GM18505 (cell line): Measurements from ENCODE around the gene TRAPPC10.

Source experiments
- ATAC-seq: cut with Tn5 transposase; IDR thresholded peaks from one replicate; pipeline ENCODE4 v1.9.1; 2021; ENCODE audit not compliant: unreplicated experiment
- POLR2A ChIP-seq: IDR thresholded peaks from 4 replicates; pipeline ENCODE4 v1.6.1; 2011; ENCODE audit warnings: borderline replicate concordance; ENCODE audit not compliant: insufficient read depth, insufficient read length; ENCODE audit errors: extremely low read depth

TRAPPC10 gene

GRCh38 chr21:44047996-44048560, 36.0 kb downstream of the TRAPPC10 start:
- no peak for TF ChIP-seq POLR2A
- ATAC-seq, result no peak

DNA sequence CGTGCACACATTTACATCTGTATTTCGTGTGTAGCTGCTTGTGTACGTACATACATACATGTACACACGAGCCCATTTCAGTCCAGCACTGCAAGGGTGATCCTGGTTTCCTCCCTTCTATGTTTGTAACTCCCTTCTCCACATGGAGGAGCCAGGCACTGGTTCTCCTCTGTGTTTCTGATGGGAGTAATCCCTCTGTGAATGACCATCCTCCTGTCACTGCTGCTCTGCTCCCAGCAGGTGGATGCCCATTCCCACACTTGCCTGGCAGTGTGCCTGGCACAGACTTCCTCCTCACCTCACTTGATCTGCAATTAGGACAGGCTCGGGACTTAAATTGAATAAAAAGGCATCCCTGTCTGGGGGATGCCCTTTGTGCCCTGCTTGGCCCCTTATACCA, 37.1 kb downstream of the TRAPPC10 start:
- no peak for TF ChIP-seq POLR2A
- no peak for ATAC-seq

DNA sequence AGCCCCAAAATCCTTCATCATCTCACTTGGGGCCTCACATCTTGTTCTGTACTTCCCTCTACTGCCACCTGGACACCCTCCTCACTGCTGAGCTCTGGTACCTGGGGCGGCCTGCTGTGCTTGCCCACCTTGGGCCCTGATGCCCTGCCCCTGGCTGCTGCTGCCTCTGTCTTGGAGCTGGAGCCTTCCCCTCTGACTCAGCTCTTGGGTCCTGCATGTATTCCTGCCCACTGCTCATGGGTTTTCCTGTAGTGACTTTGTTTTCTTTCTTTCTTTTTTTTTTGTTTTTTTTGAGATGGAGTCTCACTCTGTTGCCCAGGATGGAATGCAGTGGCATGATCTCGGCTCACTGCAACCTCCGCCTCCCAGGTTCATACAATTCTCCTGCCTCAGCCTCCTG, 37.5 kb downstream of the TRAPPC10 start:
- TF ChIP-seq POLR2A, result no peak
- no peak for ATAC-seq

DNA sequence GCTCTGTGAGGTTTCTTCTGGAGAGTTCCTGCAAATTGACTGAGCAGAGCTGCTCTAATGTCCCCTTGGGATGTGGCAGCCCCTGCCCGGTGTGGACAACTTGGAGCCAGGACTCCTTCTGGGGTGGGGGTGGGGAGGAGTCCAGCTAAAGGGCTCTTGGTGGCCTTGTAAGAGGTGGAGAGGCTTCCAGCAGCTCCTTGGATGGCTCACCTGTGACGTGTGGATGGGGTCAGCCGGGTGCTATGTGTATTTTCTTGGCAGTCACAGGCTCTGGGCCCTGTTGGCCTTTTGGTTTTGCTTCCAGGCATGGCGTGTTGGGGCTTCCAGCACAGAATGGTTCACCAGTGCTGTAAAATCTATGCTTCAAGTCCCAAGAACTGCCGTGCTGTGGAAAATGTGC, 38.2 kb downstream of the TRAPPC10 start:
- TF ChIP-seq POLR2A, result no peak
- no peak for ATAC-seq

DNA sequence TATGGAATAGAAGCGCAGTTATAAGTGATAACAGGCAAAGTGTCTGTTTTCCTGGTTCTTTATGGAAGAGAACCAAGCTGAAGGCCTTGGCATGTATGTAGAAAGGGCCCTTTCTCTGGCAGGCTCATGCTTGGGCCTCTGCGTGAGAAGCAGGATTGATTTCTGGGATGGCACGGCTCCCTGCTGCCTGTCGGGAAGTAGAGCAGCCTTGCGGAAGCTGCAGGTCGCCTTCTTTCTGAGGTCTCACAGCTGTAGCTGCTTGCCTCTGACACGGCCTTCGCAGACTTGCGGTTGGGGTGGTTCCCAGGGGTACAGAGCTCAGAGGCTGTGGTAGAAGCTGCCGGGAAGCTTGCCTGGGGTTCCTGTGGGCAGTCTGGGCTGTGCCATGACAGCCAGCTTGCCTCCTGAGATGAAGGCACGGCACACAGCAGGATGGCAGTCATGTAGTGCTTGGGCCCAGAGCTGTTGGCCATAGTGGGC, 39.4 kb downstream of the TRAPPC10 start:
- no peak for TF ChIP-seq POLR2A

DNA sequence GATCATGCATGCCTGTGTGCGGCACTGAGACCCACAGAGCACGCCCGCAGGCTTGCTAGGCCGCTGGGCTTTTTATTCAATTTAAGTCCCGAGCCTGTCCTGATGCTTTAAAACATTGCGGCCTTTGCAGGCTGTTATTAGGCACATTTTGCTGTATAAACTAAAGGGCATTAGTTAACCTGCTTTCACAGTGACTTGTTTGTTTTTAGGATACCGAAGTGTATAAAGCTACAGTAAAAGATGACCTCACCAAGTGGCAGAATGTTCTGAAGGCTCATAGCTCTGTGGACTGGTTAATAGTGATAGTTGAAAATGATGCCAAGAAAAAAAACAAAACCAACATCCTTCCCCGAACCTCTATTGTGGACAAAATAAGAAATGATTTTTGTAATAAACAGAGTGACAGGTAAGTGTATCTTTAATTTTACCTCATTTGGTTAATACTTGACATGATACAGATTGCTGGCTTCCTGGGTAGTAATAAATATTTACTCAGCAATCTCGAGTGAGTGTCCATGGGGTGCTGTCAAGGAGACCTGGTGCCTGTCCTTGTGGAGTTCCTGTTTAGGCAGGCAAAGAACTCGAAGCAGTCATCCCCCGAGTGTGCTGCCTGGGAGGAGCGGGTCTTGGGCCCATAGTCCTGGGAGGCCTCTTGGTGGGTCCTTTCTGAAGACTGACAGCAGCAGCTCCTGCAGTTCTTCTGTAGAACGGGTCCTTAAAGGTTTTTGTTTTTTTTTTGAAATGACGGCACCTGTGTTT, 40.1 kb downstream of the TRAPPC10 start:
- no peak for ATAC-seq

More for the DNA sequence above, 39.4 kb downstream of the TRAPPC10 start:
- no peak for ATAC-seq

DNA sequence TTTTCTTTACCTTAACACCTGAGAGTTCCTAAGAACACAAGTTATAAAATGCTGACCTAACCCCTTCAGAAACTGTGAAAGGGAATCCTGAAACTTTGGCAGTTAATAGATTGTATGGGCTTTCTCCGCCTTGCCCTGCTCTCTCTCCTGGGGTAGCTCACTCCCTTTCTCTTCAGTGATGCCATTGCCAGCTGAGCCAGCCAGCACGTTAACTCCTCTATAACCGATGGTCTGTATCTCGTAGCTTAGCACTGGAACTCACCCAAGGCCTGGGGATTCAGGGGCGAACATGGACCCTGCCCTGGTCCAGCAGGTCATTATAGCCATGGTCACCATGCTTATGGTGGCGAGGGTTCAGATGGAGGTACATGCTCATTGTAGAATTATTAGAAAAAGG, 40.7 kb downstream of the TRAPPC10 start:
- TF ChIP-seq POLR2A, result no peak

More for the DNA sequence above, 40.1 kb downstream of the TRAPPC10 start:
- no peak for TF ChIP-seq POLR2A

DNA sequence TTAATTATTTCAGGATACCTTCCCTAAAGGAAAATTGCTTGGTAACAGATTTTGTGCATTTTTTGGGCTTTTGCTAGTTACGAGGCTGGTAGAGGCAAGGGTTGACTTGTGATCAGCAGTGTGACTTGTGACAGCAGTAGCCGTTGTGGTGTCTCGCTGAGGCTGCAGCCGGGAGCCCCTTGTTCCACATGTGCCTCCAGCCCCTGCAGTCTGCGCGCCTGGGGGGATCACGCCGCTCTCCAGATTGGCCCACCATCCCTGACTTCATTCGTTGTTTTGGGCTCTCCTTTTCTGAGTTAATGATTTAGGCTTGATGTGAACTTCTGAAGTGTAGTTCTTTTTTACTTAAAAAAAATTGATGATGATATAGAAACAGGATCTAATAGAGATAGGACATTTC, 41.5 kb downstream of the TRAPPC10 start:
- no peak for ATAC-seq
- no peak for TF ChIP-seq POLR2A

More for the DNA sequence above, 40.7 kb downstream of the TRAPPC10 start:
- no peak for ATAC-seq

DNA sequence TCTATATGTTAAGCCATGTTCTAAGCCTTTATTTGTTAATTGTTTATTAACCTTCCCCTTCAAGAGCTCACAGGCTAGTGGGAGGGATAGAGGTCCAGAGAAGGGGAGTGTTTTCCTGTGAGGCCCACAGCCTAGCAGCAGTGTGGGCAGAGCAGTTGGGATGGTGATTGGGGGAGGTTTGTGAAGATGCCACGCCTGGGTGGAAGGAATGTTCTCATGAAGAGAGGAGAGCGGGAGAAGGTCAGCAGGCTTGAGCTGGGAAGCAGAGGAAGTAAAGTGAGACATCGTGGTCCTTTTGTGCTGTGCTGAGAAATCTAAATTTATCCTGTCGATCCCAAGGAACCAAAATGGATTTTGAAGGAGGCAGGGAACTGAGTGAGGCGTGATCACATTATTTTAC, 42.6 kb downstream of the TRAPPC10 start:
- no peak for ATAC-seq

DNA sequence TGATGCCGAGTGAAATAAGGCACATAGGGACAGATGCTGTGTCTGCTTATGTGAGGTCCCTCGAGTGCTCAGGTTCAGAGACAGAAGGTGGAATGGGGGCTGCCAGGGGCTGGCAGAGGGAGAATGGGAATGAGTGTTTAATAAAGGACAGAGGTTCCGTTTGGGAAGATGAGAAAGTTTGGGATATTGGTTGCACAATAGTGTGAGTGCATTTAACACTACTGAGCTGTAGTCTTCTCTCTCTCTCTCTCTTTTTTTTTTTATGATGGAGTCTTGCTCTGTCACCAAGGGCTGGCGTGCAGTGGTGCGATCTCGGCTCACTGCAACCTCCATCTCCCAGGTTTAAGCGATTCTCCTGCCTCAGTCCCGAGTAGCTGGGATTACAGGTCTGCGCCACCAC, 44.9 kb downstream of the TRAPPC10 start:
- TF ChIP-seq POLR2A, result no peak
- ATAC-seq, result no peak

More for the DNA sequence above, 42.6 kb downstream of the TRAPPC10 start:
- no peak for TF ChIP-seq POLR2A

DNA sequence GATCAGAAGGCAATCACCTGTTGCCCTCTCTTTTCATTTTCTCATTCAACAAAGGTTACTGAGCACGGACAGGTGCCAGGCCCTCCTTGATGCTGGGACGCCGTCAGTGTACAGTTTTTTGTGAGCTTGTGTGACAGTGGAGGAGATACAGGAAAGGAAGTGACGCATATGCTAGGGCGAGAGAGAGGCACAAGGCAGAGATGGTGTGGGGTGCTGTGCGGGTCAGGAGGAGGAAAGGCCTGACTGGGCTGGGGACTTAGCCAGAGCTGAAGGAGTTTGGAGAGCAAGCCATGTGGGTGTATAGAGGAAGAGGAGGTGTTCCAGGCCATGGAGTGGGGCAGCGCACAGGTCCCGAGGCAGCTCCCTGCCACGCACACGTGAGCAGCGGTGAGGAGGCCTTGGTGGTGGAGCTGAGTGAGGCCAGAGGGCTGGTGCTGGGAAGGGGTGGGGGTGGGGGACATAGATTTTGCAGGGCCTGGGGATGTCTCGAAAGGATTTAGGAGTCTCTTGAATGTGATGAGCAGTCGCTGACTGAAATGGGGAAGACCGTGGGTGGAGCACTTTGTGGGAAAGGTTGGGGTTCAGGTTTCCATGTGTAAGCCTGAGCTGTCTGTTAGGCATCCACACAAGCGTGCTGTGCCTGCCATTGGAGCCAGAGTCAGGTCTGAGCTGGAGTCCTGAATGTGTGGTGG, 46.0 kb downstream of the TRAPPC10 start:
- TF ChIP-seq POLR2A, result no peak
- ATAC-seq, result no peak

GRCh38 chr21:44058652-44058964, 46.5 kb downstream of the TRAPPC10 start:
- TF ChIP-seq POLR2A, result no peak
- no peak for ATAC-seq

DNA sequence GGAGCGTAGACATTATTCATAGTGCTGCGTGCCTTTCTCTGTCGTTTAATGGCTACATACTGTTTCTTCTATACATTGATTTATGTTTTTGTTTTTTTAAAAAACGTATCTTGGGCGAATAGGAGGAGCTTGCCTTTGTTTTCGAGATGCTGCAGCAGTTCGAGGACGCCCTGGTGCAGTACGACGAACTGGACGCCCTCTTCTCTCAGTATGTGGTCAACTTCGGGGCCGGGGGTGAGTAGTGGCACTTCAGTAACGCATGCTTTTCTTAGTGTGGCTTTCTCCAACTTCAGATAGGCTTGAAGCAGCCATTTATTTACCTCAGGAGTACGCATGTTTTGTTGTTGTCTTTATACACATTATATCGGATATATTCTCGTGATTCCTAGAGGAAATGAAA, 46.9 kb downstream of the TRAPPC10 start:
- no peak for TF ChIP-seq POLR2A

DNA sequence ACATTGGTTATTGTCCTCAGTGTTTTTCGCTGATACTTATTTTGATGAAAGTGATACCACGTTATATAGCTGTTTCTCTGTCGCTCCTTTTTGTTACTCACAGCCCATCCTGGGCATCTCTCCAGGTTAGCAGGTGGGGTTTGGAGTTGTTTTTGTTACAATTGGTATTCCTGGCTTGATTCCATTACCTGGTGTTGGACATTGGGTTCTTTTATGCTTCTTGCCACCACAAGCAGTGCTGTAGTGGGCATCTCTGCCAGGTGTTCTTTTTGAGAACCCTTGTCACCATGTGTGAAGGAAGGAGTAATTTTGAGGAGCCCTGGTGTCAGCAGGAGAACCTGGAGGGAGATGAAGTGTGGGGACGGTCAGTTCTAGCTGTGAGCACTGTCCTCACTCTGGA, 47.6 kb downstream of the TRAPPC10 start:
- ATAC-seq, result no peak
- no peak for TF ChIP-seq POLR2A

More for the DNA sequence above, 46.9 kb downstream of the TRAPPC10 start:
- no peak for ATAC-seq
